Stomach (tissue), 4 donors: Measurements from ENCODE around the gene PRRX2.
"Not testable (repeated sequence)": the region's sequence is repeated elsewhere in the genome, so short reads cannot be mapped to it uniquely, and the experiment has no call there.

Experiments used
- EP300 ChIP-seq: sonication (generic); formaldehyde crosslinking; IDR thresholded peaks from one replicate; pipeline ENCODE4 v1.6.1; 2017; ENCODE audit warnings: antibody characterized with exemption
- POLR2AphosphoS5 ChIP-seq, 3 donors: sonication (generic); formaldehyde crosslinking; IDR thresholded peaks; one replicate each; pipeline ENCODE4 v1.6.1; 2016; ENCODE audit warnings: antibody characterized with exemption in 3 of 3

GRCh38 chr9:129760784-129761183, 95.3 kb downstream of the PRRX2 start:
- TF ChIP-seq EP300; POLR2AphosphoS5 (IDR thresholded peaks at IDR 0.05): not testable (repeated sequence)
